Gastrocnemius medialis (tissue), 4 donors: ENCODE data around the gene HTR5A.

Experiments used
- CTCF ChIP-seq, 5 experiments: fragments of 450-650 bp in 3 of 5; fragments of 200-600 bp in 2 of 5; sonication (generic) in 2 of 5; IDR thresholded peaks in 4 of 5; conservative IDR thresholded peaks in 1 of 5; 1 replicate in 4 of 5; 2 replicates in 1 of 5; pipeline ENCODE4 v1.5.1; 2016 to 2019; ENCODE audit warnings: antibody characterized with exemption in 5 of 5, mild to moderate bottlenecking in 3 of 5, moderate library complexity in 3 of 5
- POLR2A ChIP-seq, 2 donors: fragments of 450-650 bp; IDR thresholded peaks; one replicate each; pipeline ENCODE4 v1.6.1; 2017; ENCODE audit warnings: antibody characterized with exemption in 2 of 2, mild to moderate bottlenecking in 2 of 2, moderate library complexity in 2 of 2

- no peak for TF ChIP-seq CTCF (IDR thresholded peaks at IDR 0.05 in 4 of 5, conservative IDR thresholded peaks at IDR 0.05 in 1 of 5)
- no peak for TF ChIP-seq POLR2A (IDR thresholded peaks at IDR 0.05)
Measured at GRCh38 chr7:155084021-155084420, 13.9 kb downstream of the HTR5A start.
